NCI-H146 (cell line): ENCODE data around the gene LRRC8D.
"Not testable (repeated sequence)": the region's sequence is repeated elsewhere in the genome, so short reads cannot be mapped to it uniquely, and the experiment has no call there.

ENCODE experiments used
- DNase-seq: peaks from one replicate; lab custom pipeline; 2025; lab: John Stamatoyannopoulos, UW

LRRC8D gene

GRCh38 chr1:89962024-89962741 is 141.4 kb downstream of the LRRC8D start:
- DNase-seq = no peak

DNA sequence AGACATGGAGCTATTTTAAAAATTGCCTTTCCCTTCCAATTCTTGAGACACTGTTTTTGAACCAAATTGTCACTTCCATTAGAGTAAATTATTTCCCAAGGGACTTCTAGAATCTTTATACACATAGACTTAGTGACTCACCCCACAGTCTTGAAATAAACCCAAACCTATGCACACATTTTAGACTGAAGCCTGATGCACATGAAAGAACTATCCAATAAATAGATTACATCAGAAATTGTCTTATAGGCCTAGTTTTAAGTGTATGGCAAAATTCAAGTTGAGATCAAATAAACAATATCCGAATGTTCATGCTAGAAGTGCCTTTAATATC is 141.9 kb downstream of the LRRC8D start:
- DNase-seq = no peak

GRCh38 chr1:89965193-89965768 is 144.4 kb downstream of the LRRC8D start:
- peak; percentile 76 for DNase-seq

DNA sequence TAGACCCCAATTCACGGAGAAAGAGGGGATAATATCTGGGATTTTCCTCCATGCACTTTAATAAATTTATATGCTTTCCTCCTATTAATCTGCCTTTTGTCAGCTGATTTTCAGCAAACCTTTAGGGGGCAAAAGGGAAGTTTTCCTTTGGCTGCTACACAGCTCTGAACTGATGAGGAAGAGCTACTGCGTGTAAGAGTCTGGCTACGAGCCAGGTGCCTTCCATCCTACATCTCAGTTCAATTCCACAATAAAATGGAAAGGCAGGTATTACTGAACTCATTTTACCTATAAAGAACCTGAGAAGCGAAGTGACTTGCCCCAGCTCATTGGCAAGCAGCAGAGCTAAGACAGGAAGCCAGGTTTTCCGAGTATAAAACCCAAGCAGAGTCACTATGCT is 145.8 kb downstream of the LRRC8D start:
- no peak for DNase-seq

GRCh38 chr1:89971600-89971999 is 150.8 kb downstream of the LRRC8D start:
- DNase-seq = no peak

DNA sequence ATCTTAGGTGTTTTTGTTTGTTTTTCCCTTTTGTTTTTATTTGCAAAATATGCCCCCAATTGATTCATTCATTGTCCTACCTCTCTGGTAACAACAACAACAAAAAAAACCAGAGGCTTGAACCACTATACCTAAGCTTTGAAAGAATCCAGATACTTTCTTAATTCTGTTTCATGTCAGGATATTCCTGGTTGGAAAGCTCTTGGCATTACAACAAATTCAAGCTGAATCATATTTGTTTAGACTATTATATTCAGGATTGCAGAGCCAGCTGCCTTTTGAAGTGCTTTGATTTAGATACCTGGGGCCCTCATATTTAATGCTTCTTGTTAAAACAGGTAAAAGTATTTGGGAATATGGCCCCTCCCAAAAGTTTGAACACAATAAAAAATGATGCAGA is 151.2 kb downstream of the LRRC8D start:
- DNase-seq = no peak

- no peak for DNase-seq
Measured at GRCh38 chr1:89973471-89974127, 152.8 kb downstream of the LRRC8D start.

DNA sequence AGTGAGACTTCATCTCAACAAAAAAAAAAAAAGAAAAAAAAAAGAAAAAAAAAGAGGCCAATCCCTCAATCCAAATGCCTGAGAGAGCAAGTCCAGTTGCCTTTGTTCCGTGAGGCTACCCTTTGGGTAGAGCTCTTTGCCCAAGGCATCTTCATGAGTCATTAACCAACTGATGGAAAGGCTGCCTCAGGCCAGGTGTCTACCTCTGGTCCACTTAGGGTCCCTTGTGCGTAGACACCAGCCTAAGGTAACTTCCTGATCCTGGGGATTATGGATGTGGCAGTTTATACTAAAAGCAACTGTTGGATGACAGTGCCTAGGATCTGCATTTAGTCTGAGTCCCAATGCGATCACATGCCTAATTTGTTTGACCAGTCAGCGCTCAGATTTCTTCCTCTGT is 153.4 kb downstream of the LRRC8D start:
- no peak for DNase-seq

- no peak for DNase-seq
Measured at GRCh38 chr1:89974696-89975470, 154.1 kb downstream of the LRRC8D start.

GRCh38 chr1:89975540-89976125 is 154.8 kb downstream of the LRRC8D start:
- DNase-seq = no peak

DNA sequence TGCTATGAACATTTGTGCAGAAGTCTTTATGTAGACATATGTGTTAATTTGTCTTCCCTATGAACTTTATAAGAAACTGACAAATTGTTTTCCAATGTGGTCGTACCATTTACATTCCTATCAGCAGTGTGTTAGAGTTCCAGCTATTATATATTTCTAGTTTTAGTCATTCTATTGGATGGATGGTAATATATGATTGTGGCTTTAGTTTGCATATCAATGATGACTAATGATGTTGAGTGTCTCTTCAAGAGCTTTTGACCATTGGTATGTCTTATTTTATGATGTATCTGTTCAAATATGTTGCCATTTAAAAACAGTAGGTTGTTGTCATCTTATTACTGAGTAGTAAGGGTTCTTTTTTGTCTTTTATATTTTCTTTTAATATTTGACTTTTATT is 157.9 kb downstream of the LRRC8D start:
- DNase-seq = no peak

DNA sequence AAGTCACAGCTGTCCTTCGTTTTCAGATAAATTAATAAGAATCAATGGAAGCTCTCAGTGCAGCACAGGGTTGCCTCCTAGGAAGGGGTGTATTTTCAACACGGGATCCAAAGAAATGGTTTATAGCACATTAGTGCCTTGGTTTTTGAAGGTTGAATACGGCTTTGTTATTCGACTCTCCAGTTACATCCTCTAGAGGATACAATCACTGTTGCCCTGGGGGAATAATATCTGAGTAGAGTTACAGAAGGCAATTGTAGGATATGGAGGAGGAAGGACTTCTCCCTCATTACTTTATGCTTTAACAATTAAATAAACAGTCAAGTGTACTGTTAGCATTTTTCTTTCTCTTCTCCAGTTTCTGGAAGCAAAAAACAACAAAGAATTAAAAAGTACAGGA is 159.8 kb downstream of the LRRC8D start:
- peak; percentile 11 for DNase-seq

DNA sequence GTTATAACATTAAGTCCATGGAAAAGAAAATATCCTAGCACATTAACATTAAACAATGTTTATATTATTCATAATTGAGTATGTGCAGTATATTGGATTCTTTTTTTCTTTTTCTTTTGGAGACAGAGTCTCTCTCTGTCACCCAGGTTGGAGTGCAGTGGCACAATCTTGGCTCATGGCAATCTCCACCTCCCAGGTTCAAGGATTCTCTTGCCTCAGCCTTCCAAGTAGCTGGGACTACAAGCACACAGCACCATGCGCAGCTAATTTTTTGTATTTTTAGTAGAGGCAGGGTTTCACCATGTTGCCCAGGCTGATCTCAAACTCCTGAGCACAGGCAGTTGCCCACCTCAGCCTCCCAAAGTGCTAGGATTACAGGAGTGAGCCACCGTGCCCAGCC is 162.0 kb downstream of the LRRC8D start:
- DNase-seq = not testable (repeated sequence)

GRCh38 chr1:89984564-89985116 is 163.8 kb downstream of the LRRC8D start:
- DNase-seq = not testable (repeated sequence)

- peak; percentile 56 for DNase-seq
Measured at GRCh38 chr1:89986020-89986419, 165.2 kb downstream of the LRRC8D start.
